CD14-positive monocyte (primary cell): Measurements from ENCODE around the gene BTBD19. TPM values are rescaled to one million over a fixed set of nuclear protein-coding genes. Genes with fewer than 3 reads are reported as not detected.

Source experiments
- DNase-seq, 3 donors: peaks; one replicate each; pipeline ENCODE4 v3.0.0-alpha.2; 2011 to 2022
- H2AFZ ChIP-seq: 2 replicates; pipeline ENCODE4 v1.6.0; 2012; ENCODE audit warnings: mild to moderate bottlenecking, low read depth, low read length, inconsistent platforms; ENCODE audit not compliant: insufficient read depth, poor library complexity, severe bottlenecking
- H3K27ac ChIP-seq, 2 donors: 1 replicate in 1 of 2; 2 replicates in 1 of 2; pipeline ENCODE4 v1.5.1; 2012 to 2013; ENCODE audit warnings: low read length in 2 of 2, control low read depth in 1 of 2, inconsistent platforms in 1 of 2, low read depth in 1 of 2, mild to moderate bottlenecking in 1 of 2
- H3K27me3 ChIP-seq, 2 donors: one replicate each; pipeline versions ENCODE4 v1.6.0 to v1.6.1; 2011 to 2013; ENCODE audit warnings: low read length in 2 of 2; ENCODE audit not compliant: control insufficient read depth in 2 of 2, insufficient read depth in 2 of 2
- H3K36me3 ChIP-seq, 2 donors: replicated peaks in 1 of 2; 1 replicate in 1 of 2; 2 replicates in 1 of 2; pipeline versions ENCODE4 v1.5.1 to v1.6.1; 2012 to 2013; ENCODE audit warnings: low read length in 2 of 2, control low read depth in 1 of 2, inconsistent platforms in 1 of 2, mild to moderate bottlenecking in 1 of 2; ENCODE audit not compliant: insufficient read depth in 2 of 2, control insufficient read depth in 1 of 2
- H3K4me1 ChIP-seq, 2 donors: 1 replicate in 1 of 2; 2 replicates in 1 of 2; pipeline versions ENCODE4 v1.5.1 to v1.6.1; 2012 to 2013; ENCODE audit warnings: low read length in 2 of 2, control low read depth in 1 of 2, inconsistent platforms in 1 of 2, mild to moderate bottlenecking in 1 of 2, moderate library complexity in 1 of 2; ENCODE audit not compliant: insufficient read depth in 2 of 2, control insufficient read depth in 1 of 2
- H3K4me2 ChIP-seq: replicated peaks from 2 replicates; pipeline ENCODE3; 2012; ENCODE audit warnings: low read length, moderate library complexity, mild to moderate bottlenecking; ENCODE audit not compliant: poor library complexity, severe bottlenecking; ENCODE audit errors: extremely low read depth
- H3K4me3 ChIP-seq, 3 experiments: fragments of 200-600 bp in 1 of 3; sonication (generic) in 1 of 3; replicated peaks in 1 of 3; 1 replicate in 2 of 3; 2 replicates in 1 of 3; pipeline ENCODE4 v1.5.1; 2011 to 2013; ENCODE audit warnings: low read length in 3 of 3, mild to moderate bottlenecking in 3 of 3, control low read depth in 2 of 3, low read depth in 2 of 3, inconsistent platforms in 1 of 3, moderate library complexity in 1 of 3
- H3K79me2 ChIP-seq: 2 replicates; pipeline ENCODE4 v1.6.0; 2012; ENCODE audit warnings: mild to moderate bottlenecking, control low read depth, inconsistent platforms, low read length, moderate library complexity; ENCODE audit not compliant: insufficient read depth
- H3K9ac ChIP-seq: 2 replicates; pipeline ENCODE4 v1.6.0; 2017; ENCODE audit warnings: low read length, mild to moderate bottlenecking; ENCODE audit not compliant: insufficient read depth, poor library complexity, severe bottlenecking
- H3K9me3 ChIP-seq, 2 donors: replicated peaks in 1 of 2; 1 replicate in 1 of 2; 2 replicates in 1 of 2; pipeline versions ENCODE4 v1.5.1 to v1.6.1; 2012 to 2013; ENCODE audit warnings: low read length in 2 of 2, control low read depth in 1 of 2; ENCODE audit not compliant: control insufficient read depth in 1 of 2, insufficient read depth in 1 of 2
- H4K20me1 ChIP-seq: 2 replicates; pipeline ENCODE4 v1.6.0; 2012; ENCODE audit warnings: mild to moderate bottlenecking, low read length, control low read depth, moderate library complexity; ENCODE audit not compliant: insufficient read depth
- H3K27ac Mint-ChIP-seq, 7 donors: one replicate each; pipeline ENCODE4 v1.8.0; 2020; ENCODE audit warnings: mild to moderate bottlenecking in 7 of 7, mixed read lengths in 7 of 7, moderate library complexity in 6 of 7, inconsistent platforms in 2 of 7
- H3K27me3 Mint-ChIP-seq, 3 donors: one replicate each; pipeline ENCODE4 v1.8.0; 2021 to 2022; ENCODE audit warnings: low read depth in 3 of 3, mild to moderate bottlenecking in 3 of 3, mixed read lengths in 3 of 3, moderate library complexity in 3 of 3, inconsistent platforms in 1 of 3
- H3K36me3 Mint-ChIP-seq, 2 donors: one replicate each; pipeline ENCODE4 v1.8.0; 2020; ENCODE audit warnings: mixed read lengths in 2 of 2, inconsistent platforms in 1 of 2, mild to moderate bottlenecking in 1 of 2
- H3K4me1 Mint-ChIP-seq: one replicate; pipeline ENCODE4 v1.8.0; 2020; ENCODE audit warnings: mild to moderate bottlenecking, mixed read lengths
- H3K4me3 Mint-ChIP-seq, 2 donors: one replicate each; pipeline ENCODE4 v1.8.0; 2020; ENCODE audit warnings: mild to moderate bottlenecking in 2 of 2, mixed read lengths in 2 of 2, moderate library complexity in 1 of 2
- H3K9me3 Mint-ChIP-seq, 7 donors: one replicate each; pipeline ENCODE4 v1.8.0; 2020 to 2022; ENCODE audit warnings: mixed read lengths in 7 of 7, mild to moderate bottlenecking in 6 of 7, moderate library complexity in 6 of 7, inconsistent platforms in 2 of 7
- WGBS: methylation state at CpG from one replicate; pipeline ENCODE4 v1.1.5; 2013; ENCODE audit warnings: missing lambda C conversion rate; ENCODE audit not compliant: insufficient coverage; 5-methylcytosine and 5-hydroxymethylcytosine counted together
- intact Hi-C, 2 donors: fragments of 100-400 bp; cut with micrococcal nuclease; formaldehyde crosslinking; loops; one replicate each; pipeline versions ENCODE4 v1.15.0 to v1.15.1; 2023
- polyA plus RNA-seq, 3 donors: library from polyadenylated mRNA; depleted of rRNA in 1 of 3; unstranded in 2 of 3; stranded (reverse) in 1 of 3; fragments of 300-500 nt in 2 of 3; fragments of >200 nt in 1 of 3; fragmentation: Illumina TruSeq in 2 of 3; gene quantifications; 1 replicate in 2 of 3; 2 replicates in 1 of 3; pipeline ENCODE4 v1.2.3, GENCODE V29; 2012 to 2021
- TF ChIP-seq, protein P1 (sequence below): fragments of 200-600 bp; IDR thresholded peaks from one replicate; pipeline ENCODE4 v1.8.0; 2022; ENCODE audit warnings: antibody characterized with exemption, mild to moderate bottlenecking

BTBD19 gene
- polyA plus RNA-seq, 3 donors, result 0.10 to 6.3 (median 0.73) TPM

DNA sequence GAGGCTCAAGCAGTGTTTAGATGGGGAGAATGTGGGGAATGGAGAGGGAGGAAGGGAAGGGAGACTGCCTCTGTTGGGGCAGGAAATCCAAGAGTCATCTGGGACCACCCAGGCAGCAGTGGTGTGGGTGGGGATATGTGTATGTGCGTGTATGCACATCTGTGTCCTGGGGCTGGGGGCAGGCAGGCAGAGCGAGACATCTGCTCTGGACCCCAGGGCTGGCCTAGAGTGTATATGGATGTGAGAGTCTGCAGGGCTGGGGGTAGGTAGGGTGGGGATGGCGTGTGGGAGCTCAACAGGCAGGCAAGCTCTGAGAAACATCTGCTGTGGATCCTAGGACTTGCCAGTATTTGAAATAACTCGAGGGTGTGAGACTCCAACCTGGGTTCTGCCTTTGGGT is 31.3 kb downstream of the BTBD19 start:
- Histone ChIP-seq H3K9me3 (no peaks in the 10 kb centered on the region), H4K20me1 (no peaks in the 10 kb centered on the region), H3K36me3 (no peaks in the 10 kb centered on the region), H3K79me2 (no peaks in the 10 kb centered on the region), H2AFZ (no peak overlapping the region), H3K4me3 (no peak overlapping the region), H3K4me1 (peaks cover 18 to 19% of the 10 kb centered on the region in 2 donors), H3K27ac (no peak overlapping the region), H3K27me3 (peaks cover 3 to 23% of the 10 kb centered on the region in 2 donors), H3K4me2 (no peak overlapping the region), H3K9ac (no peak overlapping the region)
- Mint-ChIP-seq H3K36me3 (peaks cover 3 to 5% of the 10 kb centered on the region in 2 donors), H3K4me3 (no peak overlapping the region), H3K4me1 (peaks cover 17% of the 10 kb centered on the region), H3K27me3 (peaks cover 23 to 30% (median 29%) of the 10 kb centered on the region in 3 donors), H3K9me3 (peaks cover 0 to 2% (median 0%) of the 10 kb centered on the region in 7 donors), H3K27ac (no peak overlapping the region)
- 100% methylated on average over 4 of the region's 4 CpGs for WGBS
- intact Hi-C loops, result no loop called here
- TF ChIP-seq, protein P1, sequence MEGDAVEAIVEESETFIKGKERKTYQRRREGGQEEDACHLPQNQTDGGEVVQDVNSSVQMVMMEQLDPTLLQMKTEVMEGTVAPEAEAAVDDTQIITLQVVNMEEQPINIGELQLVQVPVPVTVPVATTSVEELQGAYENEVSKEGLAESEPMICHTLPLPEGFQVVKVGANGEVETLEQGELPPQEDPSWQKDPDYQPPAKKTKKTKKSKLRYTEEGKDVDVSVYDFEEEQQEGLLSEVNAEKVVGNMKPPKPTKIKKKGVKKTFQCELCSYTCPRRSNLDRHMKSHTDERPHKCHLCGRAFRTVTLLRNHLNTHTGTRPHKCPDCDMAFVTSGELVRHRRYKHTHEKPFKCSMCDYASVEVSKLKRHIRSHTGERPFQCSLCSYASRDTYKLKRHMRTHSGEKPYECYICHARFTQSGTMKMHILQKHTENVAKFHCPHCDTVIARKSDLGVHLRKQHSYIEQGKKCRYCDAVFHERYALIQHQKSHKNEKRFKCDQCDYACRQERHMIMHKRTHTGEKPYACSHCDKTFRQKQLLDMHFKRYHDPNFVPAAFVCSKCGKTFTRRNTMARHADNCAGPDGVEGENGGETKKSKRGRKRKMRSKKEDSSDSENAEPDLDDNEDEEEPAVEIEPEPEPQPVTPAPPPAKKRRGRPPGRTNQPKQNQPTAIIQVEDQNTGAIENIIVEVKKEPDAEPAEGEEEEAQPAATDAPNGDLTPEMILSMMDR, result no peak
- no peak for DNase-seq

DNA sequence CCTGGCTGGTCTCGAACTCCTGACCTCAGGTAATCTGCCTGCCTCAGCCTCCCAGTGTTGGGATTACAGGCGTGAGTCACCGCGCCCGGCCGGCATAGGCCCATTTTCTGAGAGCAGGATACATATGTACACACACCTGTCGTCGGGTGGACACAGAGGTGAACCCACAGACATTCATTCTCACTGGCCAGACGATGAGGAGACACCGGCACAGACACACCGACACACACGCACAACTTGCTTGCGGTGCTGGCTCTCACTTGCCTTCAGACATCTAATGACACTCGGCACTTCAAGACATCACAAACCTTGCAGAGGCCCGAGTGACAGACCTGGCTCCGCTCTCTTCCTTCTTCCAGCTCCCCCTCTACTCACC is 34.2 kb downstream of the BTBD19 start:
- Mint-ChIP-seq H3K4me3 (peak overlapping the region; percentile 47 to 68), H3K9me3 (peaks cover 0 to 2% (median 2%) of the 10 kb centered on the region in 7 donors), H3K4me1 (peaks cover 7% of the 10 kb centered on the region), H3K27me3 (peaks cover 23 to 29% (median 29%) of the 10 kb centered on the region in 3 donors), H3K27ac (no peak overlapping the region), H3K36me3 (peaks cover 3 to 10% of the 10 kb centered on the region in 2 donors)
- Histone ChIP-seq H3K4me1 (peaks cover 9 to 10% of the 10 kb centered on the region in 2 donors), H3K27me3 (peaks cover 3 to 23% of the 10 kb centered on the region in 2 donors), H3K4me3 (peak overlapping the region in 1 of 3 experiments; percentile 57), H3K4me2 (peak overlapping the region; percentile 68), H3K79me2 (no peaks in the 10 kb centered on the region), H3K9me3 (no peaks in the 10 kb centered on the region), H3K36me3 (no peaks in the 10 kb centered on the region), H3K9ac (peak overlapping the region; percentile 33), H3K27ac (no peak overlapping the region), H2AFZ (peak overlapping the region; percentile 52), H4K20me1 (no peaks in the 10 kb centered on the region)
- TF ChIP-seq, protein P1, result no peak
- intact Hi-C loops, result no loop called here
- 86% methylated on average over 15 of the region's 16 CpGs for WGBS
- no peak for DNase-seq
